M059J (cell line): Measurements from ENCODE around the gene ST6GALNAC3. TPM values are rescaled to one million over a fixed set of nuclear protein-coding genes. Genes with fewer than 3 reads are reported as not detected.
A peak's percentile ranks its signal among the peaks of the same experiment; 100 is the strongest.

Experiments
- DNase-seq: peaks from one replicate; pipeline ENCODE4 v3.0.0-alpha.2; 2012; ENCODE audit warnings: low read depth
- total RNA-seq: library from RNA; depleted of rRNA; stranded (reverse); fragments of >200 nt; shearing (Covaris generic); gene quantifications from 2 replicates; pipeline ENCODE4 v1.2.3, GENCODE V29; 2014

Gene ST6GALNAC3
- total RNA-seq, 1 experiment from 2014 or later, result 0.05 TPM

- DNase-seq, result no peak
Measured at GRCh38 chr1:76430531-76430930, 356.0 kb downstream of the ST6GALNAC3 start.

DNA sequence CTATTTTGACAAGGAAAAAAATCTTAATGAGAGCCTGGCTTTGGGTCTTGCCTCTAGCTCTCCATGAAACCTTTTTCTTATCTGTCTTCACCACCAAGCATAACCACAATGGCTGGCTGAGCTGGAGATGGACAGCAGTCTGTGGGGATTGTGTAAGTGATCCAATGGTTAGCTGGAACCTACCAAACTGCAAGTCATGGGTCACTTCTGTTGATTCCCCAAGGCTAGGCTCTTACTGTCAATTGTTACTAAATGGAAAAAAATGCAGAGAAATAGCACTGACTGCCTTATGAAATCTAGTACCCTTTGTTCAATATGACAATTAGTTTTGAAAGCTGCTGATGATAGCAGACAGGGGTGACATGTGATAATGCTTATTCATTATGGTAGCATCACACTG, 359.0 kb downstream of the ST6GALNAC3 start:
- peak; percentile 5 for DNase-seq

DNA sequence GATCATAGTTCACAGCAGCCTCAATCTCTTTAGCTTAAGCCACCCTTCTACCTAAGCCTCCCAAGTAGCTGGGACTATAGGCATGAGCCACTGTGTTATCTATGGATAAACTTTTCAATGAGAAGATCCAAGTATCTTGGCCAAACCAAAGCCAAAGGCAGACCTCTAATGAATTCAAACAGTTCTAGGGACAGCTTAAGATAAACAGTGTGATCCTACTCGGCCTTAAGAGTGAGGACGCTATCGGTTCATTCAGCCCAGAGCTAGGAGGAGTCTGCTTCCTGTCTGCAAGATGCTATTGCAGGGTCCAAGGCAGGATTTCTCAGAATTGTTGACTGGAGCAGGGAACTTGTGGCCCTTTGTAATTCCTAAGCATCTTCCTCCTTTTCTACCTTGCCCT, 368.7 kb downstream of the ST6GALNAC3 start:
- no peak for DNase-seq

DNA sequence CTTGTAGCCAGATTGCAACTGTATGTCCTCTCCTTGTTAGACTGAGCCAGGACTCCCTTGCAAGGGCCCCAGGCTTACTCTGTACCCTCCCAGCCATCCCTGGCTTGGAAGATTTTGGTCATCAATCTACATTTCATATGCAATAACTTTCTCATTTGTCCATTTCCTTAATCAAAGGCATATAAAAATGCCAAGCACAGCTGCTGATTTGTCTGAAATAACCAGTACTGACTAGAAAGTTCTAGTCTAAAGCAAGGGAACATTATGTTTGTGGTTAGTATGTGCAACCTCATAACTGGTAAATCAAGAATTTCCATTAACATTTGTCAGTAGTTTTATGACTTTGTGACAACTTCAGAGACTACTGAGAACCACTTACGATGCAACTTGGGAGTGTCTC, 370.2 kb downstream of the ST6GALNAC3 start:
- DNase-seq, result no peak

GRCh38 chr1:76450229-76450628, 375.7 kb downstream of the ST6GALNAC3 start:
- DNase-seq, result no peak

GRCh38 chr1:76463278-76463677, 388.7 kb downstream of the ST6GALNAC3 start:
- no peak for DNase-seq

DNA sequence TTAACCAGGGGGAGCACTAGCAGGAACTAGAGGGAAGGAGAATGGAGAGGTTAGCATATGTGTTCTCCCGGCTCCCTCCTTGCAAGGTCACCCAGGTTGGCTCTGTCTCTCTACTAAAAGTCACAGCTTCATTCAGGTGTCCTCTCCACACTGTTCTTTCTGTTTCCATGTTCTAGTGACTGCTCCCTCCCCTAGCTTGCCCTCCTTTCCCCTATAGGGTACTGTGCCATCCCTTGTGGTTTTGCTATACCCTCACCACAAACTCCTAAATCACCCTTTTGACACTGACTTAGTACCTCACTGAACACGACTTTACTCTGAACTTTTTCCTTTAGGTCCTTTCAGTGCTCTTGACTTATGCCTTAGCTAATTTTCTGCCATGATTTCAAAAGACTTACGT, 389.3 kb downstream of the ST6GALNAC3 start:
- no peak for DNase-seq

DNA sequence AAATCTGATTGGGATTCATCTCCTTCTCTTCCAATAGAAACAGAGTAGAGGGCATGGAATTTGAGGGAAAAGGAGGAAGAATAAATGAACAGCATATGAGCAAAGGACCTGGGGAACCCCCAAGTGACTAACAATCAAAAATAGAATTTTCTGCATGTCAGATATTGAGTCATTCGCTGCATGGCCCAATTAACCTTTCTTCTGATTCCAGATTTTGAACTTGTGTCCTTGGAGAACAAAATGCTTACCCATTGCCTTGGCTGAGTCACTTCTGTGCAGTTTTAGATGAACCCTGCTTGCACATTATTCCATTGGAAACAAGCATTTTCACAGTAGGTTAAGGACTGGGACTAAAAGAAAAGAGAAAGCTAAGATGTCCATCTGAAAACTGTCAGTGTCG, 390.5 kb downstream of the ST6GALNAC3 start:
- peak; percentile 29 for DNase-seq

DNA sequence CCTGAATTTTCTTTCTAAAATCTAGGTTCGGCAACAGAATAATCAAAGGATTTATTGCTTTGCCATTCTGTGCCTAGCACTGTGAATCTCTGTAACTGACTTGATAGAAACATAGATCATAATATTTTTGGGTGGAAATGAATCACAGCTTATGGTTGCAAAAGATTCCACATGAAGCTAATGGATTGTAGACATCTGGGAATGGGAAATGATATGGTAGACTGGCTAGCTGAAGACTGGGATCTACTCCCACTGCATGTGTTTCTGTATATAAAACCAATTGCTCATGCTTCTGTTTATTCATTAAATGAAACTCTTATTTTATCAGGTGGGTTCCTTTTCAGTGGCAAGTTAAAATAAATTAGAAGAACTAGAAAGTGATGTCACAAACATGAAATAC, 395.6 kb downstream of the ST6GALNAC3 start:
- DNase-seq, result no peak

DNA sequence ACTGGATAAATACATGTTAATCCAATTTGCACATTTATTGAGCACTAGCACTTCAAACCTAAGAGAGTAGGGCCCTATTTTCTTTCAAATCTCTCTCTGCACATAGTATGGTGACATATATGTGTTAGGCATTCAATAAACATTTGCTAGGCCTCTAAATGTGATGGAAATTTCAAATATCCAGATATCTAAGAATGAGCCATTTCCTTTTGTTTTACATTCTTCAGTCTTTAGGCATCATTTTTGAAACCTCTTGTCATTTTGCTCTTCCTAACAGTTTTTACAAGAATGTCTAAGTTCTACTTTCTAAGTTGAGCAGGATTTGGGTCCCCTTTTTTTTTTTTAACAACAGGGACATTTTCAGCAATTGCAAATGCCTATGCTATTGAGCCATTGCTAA, 397.0 kb downstream of the ST6GALNAC3 start:
- DNase-seq, result no peak

DNA sequence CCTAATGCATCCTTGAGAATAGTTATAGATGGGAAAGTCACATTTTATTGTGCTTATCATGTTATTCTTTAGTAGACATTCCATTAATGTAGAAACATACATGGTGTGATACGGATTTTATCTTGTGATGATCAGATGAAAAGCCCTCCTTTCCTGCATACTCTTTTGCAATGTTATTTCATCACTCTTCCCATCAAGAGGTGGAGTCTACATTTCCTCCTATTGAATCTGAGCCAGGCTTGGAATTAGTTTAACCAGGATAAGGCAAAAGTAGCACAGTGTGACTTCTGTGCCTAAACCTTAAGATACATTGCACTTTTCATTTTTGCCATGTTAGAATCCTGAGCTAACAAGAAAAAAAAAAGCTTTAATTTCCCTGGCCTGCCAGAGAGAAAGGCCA, 399.0 kb downstream of the ST6GALNAC3 start:
- DNase-seq, result no peak

DNA sequence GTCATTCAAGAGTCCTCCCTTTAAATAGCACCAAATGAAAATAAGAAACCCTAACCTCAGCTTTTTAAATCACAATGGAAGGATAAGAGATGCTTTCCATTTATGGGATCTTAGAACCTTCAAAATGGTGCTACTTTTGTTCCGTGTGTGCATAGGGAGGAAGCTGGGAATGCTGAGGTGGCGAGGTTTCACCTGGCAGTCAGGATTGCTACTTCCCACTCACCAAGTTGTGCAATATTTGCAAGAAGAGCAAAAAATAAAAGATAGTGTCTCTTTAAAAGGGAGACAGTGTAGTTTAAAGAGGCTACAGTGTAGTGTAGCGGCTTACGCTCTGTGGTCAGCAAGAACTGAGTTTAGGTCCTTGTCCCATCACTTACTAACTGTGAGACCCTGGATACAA, 400.4 kb downstream of the ST6GALNAC3 start:
- no peak for DNase-seq

- no peak for DNase-seq
Measured at GRCh38 chr1:76477156-76477555, 402.6 kb downstream of the ST6GALNAC3 start.

GRCh38 chr1:76480827-76481226, 406.3 kb downstream of the ST6GALNAC3 start:
- no peak for DNase-seq

DNA sequence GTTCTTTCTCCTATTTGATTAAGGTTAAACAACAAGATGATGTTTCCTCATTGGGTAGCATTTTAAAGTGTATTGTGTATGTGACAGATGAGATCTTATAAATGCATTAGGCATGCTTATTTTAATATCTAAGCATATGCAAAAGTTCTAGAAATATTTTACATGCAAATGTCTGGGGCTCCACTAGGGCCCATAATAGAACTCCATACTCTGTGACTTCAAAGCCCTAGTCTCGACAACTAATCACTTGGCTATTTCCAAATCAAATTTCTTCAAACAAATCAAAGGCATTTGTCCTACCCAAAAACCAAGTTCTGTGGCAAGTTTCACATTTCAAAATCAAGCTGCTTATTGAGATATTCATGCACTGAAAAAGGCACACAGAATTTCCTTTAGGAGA, 407.1 kb downstream of the ST6GALNAC3 start:
- no peak for DNase-seq

- DNase-seq, result no peak
Measured at GRCh38 chr1:76482272-76482671, 407.7 kb downstream of the ST6GALNAC3 start.

- DNase-seq, result no peak
Measured at GRCh38 chr1:76491737-76492136, 417.2 kb downstream of the ST6GALNAC3 start.

DNA sequence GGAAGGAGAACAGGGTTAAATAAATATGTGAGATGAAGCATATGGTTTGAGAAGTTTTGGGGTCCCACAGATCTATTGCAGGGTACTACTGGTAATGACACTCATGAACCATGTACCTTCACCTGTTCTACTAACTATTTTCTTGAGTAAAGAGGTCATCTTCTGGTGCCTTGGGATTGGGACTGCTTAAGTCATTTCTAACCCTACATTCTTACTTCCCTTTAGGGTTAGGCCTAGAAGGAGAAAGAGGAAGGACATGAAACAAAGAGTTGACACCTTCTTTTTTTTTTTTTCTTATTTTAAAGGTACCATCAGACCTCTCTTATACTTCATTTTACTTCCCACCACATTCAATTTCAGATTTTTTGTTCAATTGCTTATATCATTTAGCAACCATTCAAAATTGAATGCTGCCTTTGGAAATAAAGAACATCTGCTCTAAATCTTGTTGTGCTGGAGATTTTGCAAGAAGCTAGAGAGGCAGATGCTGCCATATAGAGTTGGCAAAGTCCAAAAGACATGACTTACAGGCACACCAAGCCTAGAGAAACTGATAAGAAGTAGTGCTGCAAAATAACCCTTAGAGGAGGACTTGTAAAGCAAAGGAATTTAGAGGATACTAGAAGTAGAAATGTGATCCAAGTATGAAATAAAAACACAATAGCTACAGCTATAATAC, 418.3 kb downstream of the ST6GALNAC3 start:
- no peak for DNase-seq

DNA sequence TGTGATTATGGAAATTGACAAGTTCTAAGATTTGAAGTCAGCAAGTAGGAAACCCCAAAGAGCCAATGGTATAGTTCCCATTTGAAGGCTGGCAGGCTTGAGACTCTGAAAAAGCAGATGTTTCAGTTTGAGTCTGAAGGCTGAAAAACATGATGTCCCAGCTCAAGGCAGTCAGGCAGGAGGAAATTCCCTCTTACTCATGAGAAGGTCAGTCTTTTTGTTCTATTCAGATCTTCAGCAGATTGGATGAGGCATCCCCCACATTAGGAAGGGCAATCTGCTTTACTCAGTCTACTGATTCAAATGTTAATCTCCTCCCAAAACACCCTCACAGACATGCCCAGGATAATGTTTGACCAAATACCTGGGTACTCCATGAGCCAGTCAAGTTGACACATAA, 420.3 kb downstream of the ST6GALNAC3 start:
- DNase-seq, result no peak

GRCh38 chr1:76496871-76497270, 422.3 kb downstream of the ST6GALNAC3 start:
- no peak for DNase-seq

DNA sequence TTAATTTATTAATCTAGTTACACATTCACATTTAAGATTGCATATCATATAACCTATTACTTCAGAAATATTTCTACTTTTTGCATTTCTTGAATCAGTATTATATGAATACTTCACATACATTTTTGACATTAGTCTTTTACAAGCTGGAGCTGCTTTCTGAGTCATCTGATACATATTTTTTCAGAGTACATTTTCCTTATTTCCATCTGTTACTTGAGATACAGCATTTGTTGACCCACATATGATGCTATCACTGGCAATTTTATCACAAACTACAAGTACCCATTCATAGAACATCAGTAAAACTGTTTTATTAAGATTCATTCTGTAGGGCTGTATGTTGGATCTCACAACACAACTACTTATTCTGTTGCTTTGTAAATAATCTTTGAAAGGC, 425.6 kb downstream of the ST6GALNAC3 start:
- no peak for DNase-seq

- no peak for DNase-seq
Measured at GRCh38 chr1:76501136-76501535, 426.6 kb downstream of the ST6GALNAC3 start.

DNA sequence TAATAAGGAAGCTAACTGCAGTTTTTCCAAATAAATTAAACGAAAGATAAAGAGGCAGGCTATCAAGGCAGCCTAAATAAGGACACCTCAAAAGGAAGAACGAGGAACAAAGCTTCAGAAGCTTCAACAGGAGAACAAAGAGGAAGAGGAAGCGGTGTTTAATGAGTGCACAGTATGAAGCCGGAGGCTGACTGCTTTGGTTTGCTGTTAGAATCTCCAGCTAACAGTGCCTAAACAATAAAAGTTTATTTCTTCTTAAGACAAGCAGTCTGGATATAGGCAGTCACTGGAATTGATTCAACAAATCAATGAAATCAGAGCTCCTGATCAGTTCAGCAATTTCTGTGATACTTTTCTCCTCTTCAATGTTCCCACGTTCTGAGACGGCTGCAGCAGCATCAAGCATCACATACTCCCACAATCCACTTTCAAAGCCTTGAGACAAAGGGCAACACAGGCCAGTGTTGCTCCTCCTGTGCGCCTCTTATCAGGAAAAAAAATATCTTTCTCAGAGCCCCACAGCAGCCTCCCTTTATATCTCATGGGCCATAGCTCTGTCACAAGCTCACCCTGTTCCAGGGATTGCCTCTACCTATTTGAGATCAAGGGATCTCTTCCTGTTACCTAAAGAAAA, 427.2 kb downstream of the ST6GALNAC3 start:
- no peak for DNase-seq

DNA sequence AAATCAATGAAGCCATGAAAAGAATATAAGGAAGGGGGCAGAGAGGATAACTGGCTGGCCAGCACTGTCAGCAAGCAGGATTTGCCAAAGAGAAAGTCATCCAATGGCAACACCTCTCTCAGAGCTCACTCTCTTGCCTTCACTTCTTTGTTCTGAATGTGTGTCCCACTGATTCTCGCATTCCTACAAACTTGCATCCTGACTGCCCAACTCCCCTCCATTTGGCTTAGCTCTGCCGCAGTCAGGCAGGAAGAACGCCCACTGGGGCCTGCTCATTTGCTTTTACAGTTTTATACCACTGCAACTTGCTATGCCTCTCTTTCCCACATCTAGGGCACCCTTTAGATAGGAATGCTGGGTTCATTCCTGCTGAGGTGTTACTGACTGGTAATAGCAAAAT, 428.6 kb downstream of the ST6GALNAC3 start:
- DNase-seq, result no peak
